Kasumi-1 (cell line): ENCODE data around the gene RFXAP.

ENCODE experiments used
- DNase-seq, 2 experiments: peaks; one replicate each; lab custom pipeline; 2025; lab: John Stamatoyannopoulos, UW

The RFXAP gene

DNA sequence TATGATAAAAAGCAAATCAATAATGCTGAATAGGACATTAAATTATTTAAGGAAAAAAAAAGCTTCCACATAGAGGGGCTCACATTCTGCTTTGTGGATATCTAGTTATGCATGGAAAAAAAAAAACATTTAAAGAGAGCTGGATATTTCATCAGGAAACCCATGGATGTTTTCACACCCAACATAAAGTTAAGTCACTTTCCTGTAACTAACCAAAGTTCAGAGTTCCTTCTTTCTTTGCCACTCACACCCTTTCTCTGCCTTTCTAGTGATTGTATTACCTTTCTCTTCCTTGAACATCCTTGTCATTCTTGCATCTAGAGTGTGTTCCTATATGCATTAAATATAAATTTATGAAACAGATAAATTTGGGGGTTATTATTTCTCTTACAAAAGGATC, 47.2 kb downstream of the RFXAP start:
- DNase-seq, result no peak

DNA sequence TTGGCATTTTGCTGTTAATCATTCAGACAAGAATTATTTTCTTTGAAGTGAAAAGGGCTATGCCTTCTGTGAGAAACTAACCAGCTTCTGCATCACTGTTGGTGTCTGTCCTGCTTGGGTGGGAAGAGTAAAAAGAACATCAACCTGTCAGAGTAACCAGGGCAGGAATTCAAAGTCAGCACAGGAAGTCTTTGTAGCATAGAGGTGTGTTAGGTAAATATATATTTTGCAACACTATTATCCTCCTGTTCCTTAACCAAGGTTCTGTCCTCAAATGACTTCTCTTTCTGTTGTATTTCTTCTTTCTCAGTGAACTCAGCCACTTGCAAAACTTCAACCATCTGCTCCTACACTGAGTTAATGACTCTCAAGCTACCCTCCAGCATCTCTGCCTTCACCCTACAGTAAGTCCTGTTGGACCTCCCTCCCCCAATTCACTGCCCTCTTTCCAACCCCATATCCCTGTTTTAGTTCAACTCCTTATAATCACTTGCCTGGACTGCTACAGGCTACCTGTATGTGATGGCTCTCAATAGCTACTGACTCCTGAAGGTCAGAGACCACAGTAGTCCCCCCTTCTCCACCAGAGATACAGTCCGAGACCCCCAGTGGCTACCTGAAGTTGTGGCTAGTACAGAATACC, 51.1 kb downstream of the RFXAP start:
- no peak for DNase-seq

DNA sequence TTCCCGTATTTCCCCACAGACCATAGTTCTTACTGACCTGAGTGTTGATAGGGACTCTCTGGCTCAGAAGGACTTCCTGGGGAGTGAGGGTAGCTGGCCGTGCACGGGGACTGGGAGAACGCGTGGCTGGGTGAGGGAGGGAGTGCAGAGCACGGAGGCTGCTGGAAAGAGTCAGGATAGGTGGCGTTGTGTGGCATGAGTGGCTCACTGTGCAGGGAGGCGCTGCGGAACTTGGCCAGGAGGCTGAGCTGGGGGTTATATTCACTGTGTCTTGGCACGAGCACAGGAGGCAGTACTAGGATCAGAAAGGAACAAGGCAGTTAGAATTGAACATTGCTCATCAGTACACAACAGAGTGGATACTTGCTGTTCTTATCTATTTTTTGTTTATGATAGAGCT, 53.6 kb downstream of the RFXAP start:
- DNase-seq, result no peak

DNA sequence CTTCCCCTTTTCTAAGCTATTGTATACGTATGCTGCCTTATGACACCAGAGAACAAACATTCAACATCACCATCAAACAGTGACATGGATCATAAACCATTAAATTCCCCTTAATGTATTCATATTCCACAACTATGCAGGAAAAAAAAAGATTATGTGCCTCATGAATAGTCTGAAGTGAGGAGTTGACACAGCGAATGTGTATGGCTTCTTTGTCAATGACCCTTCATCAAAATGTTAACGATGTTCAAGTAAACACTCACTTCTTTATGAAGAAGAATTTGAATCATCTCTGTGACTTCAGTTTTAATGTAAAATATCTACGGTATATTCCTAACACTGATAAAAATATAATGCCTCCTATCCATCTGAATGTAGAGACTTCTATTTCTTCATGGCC, 56.4 kb downstream of the RFXAP start:
- no peak for DNase-seq

DNA sequence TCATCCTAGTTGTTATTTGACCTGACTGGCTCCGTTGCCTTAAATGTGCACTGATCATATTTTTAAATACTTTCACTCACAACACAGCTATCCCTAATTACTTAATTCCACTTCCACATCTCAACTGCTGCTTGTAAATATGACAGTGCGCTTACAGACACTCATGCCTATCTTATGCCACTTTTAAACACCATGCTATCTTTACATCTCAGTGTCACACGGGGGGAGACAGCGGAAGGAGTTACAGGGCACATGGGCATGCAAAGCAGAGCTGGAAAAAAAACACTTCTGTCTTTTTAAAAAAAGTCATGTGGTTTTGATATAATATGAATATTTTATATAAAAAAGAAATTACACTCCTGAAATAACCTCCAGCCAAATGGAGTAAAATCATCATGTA, 56.9 kb downstream of the RFXAP start:
- no peak for DNase-seq
